Activated naive CD4-positive, alpha-beta T cell treated with anti-CD3 and anti-CD28 coated beads for 36 hours (primary cell): ENCODE data around the gene STMN3. TPM values are rescaled to one million over a fixed set of nuclear protein-coding genes. Genes with fewer than 3 reads are reported as not detected.
A peak's percentile ranks its signal among the peaks of the same experiment; 100 is the strongest.
"Not testable (repeated sequence)": the region's sequence is repeated elsewhere in the genome, so short reads cannot be mapped to it uniquely, and the experiment has no call there.

Source experiments
- CTCF ChIA-PET: fragments of 350-600 bp; sonication (Branson Sonifier 250); formaldehyde crosslinking; loops from one replicate; lab custom pipeline; 2021; ENCODE audit warnings: antibody characterized with exemption; lab: Charles Lee
- DNase-seq: peaks from one replicate; pipeline ENCODE4 v3.0.0-alpha.2; 2020
- H3K27ac Mint-ChIP-seq: one replicate; pipeline ENCODE4 v1.8.0; 2021; ENCODE audit warnings: mild to moderate bottlenecking, mixed read lengths
- H3K27me3 Mint-ChIP-seq: one replicate; pipeline ENCODE4 v1.8.0; 2021; ENCODE audit warnings: low read depth, mixed read lengths
- H3K36me3 Mint-ChIP-seq: one replicate; pipeline ENCODE4 v1.8.0; 2021; ENCODE audit warnings: low read depth, mixed read lengths
- H3K4me1 Mint-ChIP-seq: one replicate; pipeline ENCODE4 v1.8.0; 2021; ENCODE audit warnings: low read depth, mixed read lengths
- H3K4me3 Mint-ChIP-seq: one replicate; pipeline ENCODE4 v1.8.0; 2021; ENCODE audit warnings: mild to moderate bottlenecking, moderate library complexity, mixed read lengths
- H3K9me3 Mint-ChIP-seq: one replicate; pipeline ENCODE4 v1.8.0; 2021; ENCODE audit warnings: mixed read lengths
- intact Hi-C: fragments of 100-400 bp; cut with micrococcal nuclease; formaldehyde crosslinking; loops from one replicate; pipeline ENCODE4 v1.15.1; 2023
- total RNA-seq, 2 experiments: library from RNA; stranded (reverse); gene quantifications; one replicate each; pipeline ENCODE4 v1.2.3, GENCODE V29; 2021

STMN3 gene
- total RNA-seq, 2 experiments from 2014 or later: 6.7 to 7.3 TPM

DNA sequence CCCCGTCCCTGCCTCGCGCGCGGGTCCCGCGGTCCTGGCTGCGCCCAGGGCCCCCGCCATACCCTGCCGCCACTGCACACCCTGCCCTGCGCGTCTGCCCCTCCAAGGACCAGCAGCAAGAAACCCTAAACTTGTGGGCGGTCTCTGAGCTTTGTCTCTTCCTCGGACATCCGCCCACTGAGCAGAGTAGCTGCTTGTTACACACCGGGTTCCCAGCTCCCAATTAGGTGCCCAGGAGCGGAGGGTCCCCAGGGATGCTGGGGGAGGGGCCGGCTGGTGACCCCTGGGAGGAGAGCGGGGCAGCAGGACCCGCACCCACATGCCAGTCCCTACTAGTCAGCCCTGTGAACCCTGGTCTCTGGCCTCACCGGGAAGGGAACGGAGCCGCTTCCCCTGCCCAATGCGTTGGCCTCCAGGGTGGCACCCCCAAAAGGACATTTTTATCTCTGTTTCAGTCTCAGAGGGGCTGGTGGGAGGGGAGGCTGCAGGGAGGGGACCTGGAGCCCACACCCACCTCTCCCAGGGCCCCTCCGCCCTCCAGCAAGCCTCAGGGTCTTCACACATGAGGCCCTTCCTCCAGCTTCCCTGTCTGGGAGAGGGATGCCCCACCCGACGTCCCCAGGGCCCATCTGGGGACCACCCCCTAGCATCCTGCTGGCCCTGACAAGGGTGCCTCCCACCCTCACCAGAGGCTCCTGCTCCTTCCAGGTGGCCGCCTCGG lies 10.5 kb downstream of the STMN3 start:
- no peak for DNase-seq
- intact Hi-C loops: loop anchor here (1.0 kb wide), 1 partner anchor 104 kb away; no protein-coding TSS in a partner anchor
- H3K27ac Mint-ChIP-seq: peak overlapping the region; percentile 54

DNA sequence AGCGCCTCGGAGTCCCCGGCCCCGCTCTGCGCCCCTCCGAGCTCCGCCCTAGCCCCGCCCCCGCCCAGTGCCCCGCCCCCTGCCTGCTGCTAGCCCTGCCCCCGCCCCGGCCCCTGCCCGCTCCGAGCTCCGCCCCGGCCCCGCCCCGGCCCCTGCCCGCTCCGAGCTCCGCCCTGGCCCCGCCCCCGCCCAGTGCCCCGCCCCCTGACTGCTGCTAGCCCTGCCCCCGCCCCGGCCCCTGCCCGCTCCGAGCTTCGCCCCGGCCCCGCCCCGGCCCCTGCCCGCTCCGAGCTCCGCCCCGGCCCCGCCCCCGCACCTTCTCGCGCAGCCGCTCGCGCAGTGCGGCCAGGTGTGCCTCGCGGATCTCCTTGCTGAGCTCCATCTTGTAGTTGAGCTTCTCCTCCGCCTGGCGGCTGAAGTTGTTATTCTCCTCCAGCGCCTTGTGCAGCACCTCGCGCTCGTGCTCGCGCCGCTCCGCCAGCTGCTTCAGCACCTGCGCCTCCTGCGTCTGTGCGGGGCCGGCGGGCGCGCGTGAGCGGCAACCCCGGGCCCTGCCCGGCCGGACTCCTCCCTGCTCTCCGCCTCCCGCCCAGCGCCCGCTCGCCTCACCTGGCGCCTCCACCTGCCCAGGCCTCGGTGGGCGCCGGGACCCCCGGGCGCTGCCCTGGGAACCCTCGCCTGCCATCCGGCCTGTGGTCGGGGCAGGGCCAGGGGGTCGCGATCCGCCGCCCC lies 11.3 kb downstream of the STMN3 start:
- H3K4me3 Mint-ChIP-seq: peak overlapping the region; percentile 72
- H3K27ac Mint-ChIP-seq: no peak overlapping the region
- intact Hi-C loops: loop anchor here (1.0 kb wide), 1 partner anchor 104 kb away; no protein-coding TSS in a partner anchor
- peaks cover 2% of the 10 kb centered on the region for H3K36me3 Mint-ChIP-seq
- peaks cover 33% of the 10 kb centered on the region for H3K4me1 Mint-ChIP-seq
- no peaks in the 10 kb centered on the region for H3K27me3 Mint-ChIP-seq
- H3K9me3 Mint-ChIP-seq: no peaks in the 10 kb centered on the region
- CTCF ChIA-PET: interaction anchor here (0.7 to 1.7 kb wide), 8 partner anchors 11 to 338 kb away, joined by 3 to 10 read pairs (median 4); partner anchors contain the start of genes LIME1, PTK6, RTEL1 and SAMD10
- peak; percentile 95 for DNase-seq

More for the DNA sequence above, 10.5 kb downstream of the STMN3 start:
- peaks cover 2% of the 10 kb centered on the region for H3K36me3 Mint-ChIP-seq
- H3K4me1 Mint-ChIP-seq: peaks cover 26% of the 10 kb centered on the region
- peak overlapping the region; percentile 76 for H3K4me3 Mint-ChIP-seq
- no peaks in the 10 kb centered on the region for H3K27me3 Mint-ChIP-seq
- CTCF ChIA-PET: interaction anchor here (0.8 to 1.7 kb wide), 5 partner anchors 12 to 337 kb away, joined by 3 to 10 read pairs (median 4); partner anchors contain the start of genes PTK6, RTEL1 and SAMD10
- H3K9me3 Mint-ChIP-seq: no peaks in the 10 kb centered on the region

DNA sequence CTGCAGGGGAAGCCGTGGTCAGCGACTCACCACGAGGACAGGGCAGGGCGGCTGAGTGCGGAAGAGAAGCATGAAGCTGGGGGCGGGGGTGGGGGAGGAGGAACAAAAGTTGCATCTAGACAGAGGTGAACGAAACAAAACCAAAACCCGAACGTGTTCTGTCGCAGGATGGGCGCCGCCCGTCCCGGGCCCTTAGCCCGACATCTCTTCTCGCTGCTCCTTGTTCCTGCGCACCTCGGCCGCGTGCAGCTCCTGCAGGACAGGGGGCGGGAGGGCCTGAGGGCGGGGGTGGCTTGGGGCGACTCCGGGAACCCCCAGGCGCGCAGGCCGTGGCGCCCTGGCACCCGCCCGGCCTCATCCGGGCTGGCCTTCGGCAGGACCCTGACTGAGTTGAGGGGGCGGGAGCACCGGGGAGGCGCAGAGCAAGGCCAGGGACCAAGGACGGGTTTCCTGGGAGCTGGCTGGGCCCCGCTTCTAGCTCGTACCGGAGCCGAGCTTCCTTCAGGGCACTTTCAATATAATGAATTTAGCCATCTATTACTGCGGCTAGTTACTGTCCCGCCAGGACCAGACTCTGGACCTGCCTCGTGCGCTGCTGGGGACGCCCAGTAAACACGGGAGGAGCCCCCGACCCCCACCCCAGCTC lies 12.0 kb downstream of the STMN3 start:
- Mint-ChIP-seq H3K27me3 (no peaks in the 10 kb centered on the region), H3K4me1 (peaks cover 36% of the 10 kb centered on the region), H3K9me3 (no peaks in the 10 kb centered on the region), H3K4me3 (peak overlapping the region; percentile 72), H3K36me3 (peaks cover 2% of the 10 kb centered on the region), H3K27ac (peak overlapping the region; percentile 65)
- intact Hi-C loops: no loop called here
- DNase-seq: peak; percentile 58
- CTCF ChIA-PET: interaction anchor here (0.7 to 1.7 kb wide), 7 partner anchors 12 to 338 kb away, joined by 3 to 10 read pairs (median 4); partner anchors contain the start of genes LIME1, PTK6, RTEL1 and SAMD10

DNA sequence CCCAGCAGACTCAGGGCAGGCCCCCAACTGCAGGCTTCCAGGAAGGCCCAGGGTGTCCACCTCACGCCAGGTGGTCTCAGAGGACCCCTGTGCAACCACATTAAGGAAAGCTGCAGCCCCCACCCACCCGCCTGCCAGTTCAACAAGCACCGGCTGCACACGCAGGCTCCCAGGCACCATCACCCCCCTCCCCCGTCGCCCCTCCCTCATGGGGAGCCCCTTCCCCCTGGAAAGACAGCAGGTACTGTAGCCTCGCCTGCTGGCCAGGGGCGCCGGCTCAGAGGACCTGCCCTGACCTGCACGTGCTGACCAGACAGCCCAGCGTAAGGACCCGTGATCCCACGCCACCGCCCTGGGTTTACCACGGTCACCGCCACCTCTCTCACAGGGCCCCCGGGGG lies 12.5 kb downstream of the STMN3 start:
- H3K36me3 Mint-ChIP-seq, H3K9me3 Mint-ChIP-seq, CTCF ChIA-PET, intact Hi-C loops, H3K27me3 Mint-ChIP-seq: not testable (repeated sequence)
- Mint-ChIP-seq H3K27ac (peak overlapping the region; percentile 46), H3K4me3 (peak overlapping the region; percentile 73), H3K4me1 (peaks cover 38% of the 10 kb centered on the region)
- DNase-seq: peak; percentile 36

DNA sequence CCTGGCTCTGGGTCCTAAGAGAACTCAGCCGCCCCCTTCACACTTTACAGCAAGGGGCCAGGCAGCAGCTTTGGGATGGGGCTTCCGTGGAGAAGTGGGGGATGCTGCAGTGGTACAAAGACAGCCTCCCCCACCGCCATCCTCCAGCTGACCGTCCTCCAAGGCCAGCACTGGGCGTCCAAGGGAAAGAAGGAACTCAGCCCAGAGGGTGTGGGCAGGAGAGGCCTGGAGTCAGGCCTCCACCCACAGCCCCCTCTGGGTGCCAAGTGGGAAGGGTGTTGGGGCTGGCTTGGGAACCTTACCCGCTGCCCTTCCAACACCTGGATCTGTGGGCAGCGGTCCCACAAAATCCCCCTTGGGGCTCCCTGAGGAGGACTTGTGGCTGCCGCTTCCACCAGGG lies 13.1 kb downstream of the STMN3 start:
- intact Hi-C loops: no loop called here
- peak overlapping the region; percentile 88 for H3K4me3 Mint-ChIP-seq

DNA sequence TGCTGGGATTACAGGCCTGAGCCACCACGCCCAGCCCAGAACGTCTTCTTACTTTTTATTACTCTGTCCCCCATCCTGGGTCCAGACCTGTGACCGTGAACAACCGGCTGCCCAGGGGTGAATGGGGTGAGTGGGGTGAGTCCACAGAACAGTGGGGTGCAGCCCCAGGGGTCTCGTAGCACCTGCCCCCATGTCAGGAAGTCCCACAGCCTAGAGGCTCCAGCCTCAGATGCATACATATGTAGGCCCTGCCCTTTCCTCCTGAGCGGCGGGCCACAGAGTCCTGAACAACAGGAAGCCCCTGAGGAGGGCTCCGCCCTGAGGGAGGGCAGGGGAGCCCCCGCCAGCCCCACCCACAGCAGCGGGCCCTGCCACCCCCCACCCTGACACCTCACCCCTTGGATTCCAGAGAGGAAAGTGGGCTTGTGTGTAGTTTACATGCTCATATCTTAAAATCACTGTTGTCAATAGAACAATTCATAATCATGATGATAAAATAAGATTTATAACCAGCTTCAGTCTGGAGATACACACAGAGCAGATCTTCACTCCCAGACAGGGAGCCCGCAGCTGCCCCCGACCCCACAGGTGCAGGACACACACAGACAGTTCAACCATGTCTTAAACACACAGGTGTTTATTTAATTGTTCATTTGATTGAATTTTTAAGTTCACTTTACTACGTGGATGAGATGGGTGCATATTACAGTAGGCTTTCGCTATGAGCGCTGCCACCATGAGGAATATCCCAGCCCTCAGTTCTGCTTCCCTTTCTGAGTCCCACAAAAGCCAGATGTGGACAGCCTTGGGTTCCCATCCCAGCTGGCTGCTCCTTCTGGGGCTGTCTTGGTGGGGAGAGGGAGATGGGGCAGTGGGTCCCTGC lies 13.9 kb downstream of the STMN3 start:
- peak overlapping the region; percentile 88 for H3K4me3 Mint-ChIP-seq
- H3K36me3 Mint-ChIP-seq: peaks cover 2% of the 10 kb centered on the region
- no peaks in the 10 kb centered on the region for H3K27me3 Mint-ChIP-seq
- CTCF ChIA-PET: no interaction called here
- peaks cover 50% of the 10 kb centered on the region for H3K4me1 Mint-ChIP-seq
- no peaks in the 10 kb centered on the region for H3K9me3 Mint-ChIP-seq
- peak; percentile 81 for DNase-seq
- intact Hi-C loops: loop anchor here (1.0 to 5.0 kb wide), 4 partner anchors 11 to 258 kb away; partner anchors contain the start of gene DNAJC5
- H3K27ac Mint-ChIP-seq: peak overlapping the region; percentile 99

More for the DNA sequence above, 13.1 kb downstream of the STMN3 start:
- H3K9me3 Mint-ChIP-seq: no peaks in the 10 kb centered on the region
- H3K27ac Mint-ChIP-seq: peak overlapping the region; percentile 99
- CTCF ChIA-PET: no interaction called here
- H3K36me3 Mint-ChIP-seq: peaks cover 2% of the 10 kb centered on the region
- peak; percentile 16 for DNase-seq
- H3K27me3 Mint-ChIP-seq: no peaks in the 10 kb centered on the region
- peaks cover 44% of the 10 kb centered on the region for H3K4me1 Mint-ChIP-seq

DNA sequence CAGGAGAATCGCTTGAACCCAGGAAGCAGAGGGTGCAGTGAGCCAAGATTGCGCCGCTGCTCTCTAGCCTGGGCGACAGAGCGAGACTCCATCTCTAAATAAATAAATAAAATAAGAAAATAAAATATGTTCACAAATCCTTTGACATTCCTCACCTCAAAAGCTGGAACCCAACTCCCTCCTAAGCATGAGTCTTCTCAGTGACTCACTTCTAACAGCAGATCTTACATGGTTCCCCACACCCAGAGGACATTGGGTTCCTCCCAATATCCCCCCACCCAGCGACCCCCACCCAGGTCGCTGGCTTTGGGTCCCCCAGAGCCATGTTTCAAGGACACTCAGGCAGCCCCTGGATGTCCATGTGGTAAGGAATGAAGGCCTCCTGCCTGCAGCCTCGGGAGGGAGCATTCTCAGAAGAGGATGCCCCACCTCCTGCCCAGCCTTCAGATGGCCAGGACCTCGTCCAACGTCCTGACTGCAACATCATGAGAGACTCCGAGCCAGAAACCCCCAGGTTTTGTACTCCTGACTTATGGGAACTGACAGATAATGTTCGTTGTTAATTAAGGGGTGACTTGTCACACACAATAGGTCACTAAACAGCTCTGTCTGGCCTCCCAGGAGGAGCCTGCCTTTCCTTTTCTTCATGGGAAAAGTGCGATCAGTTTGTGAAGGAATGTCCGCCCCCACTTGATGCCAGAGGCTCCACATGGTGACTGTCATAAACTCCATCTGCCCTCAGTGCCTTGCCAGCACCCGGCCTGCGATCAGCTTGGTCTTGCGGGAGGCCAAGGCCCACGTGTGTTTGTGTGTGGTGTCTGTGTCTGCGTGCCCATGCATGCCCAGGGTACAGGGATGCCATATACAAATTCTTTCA lies 16.2 kb downstream of the STMN3 start:
- peak; percentile 38 for DNase-seq
- H3K36me3 Mint-ChIP-seq: peaks cover 2% of the 10 kb centered on the region
- CTCF ChIA-PET: interaction anchor here (0.6 to 0.7 kb wide), 2 partner anchors 14 to 399 kb away, joined by 3 to 4 read pairs; partner anchors contain the start of gene C20orf204
- peaks cover 57% of the 10 kb centered on the region for H3K4me1 Mint-ChIP-seq
- H3K27ac Mint-ChIP-seq: peak overlapping the region; percentile 70
- H3K9me3 Mint-ChIP-seq: no peaks in the 10 kb centered on the region
- intact Hi-C loops: loop anchor here (5.0 kb wide), 2 partner anchors 195 to 260 kb away; partner anchors contain the start of gene DNAJC5
- no peak overlapping the region for H3K4me3 Mint-ChIP-seq
- no peaks in the 10 kb centered on the region for H3K27me3 Mint-ChIP-seq

DNA sequence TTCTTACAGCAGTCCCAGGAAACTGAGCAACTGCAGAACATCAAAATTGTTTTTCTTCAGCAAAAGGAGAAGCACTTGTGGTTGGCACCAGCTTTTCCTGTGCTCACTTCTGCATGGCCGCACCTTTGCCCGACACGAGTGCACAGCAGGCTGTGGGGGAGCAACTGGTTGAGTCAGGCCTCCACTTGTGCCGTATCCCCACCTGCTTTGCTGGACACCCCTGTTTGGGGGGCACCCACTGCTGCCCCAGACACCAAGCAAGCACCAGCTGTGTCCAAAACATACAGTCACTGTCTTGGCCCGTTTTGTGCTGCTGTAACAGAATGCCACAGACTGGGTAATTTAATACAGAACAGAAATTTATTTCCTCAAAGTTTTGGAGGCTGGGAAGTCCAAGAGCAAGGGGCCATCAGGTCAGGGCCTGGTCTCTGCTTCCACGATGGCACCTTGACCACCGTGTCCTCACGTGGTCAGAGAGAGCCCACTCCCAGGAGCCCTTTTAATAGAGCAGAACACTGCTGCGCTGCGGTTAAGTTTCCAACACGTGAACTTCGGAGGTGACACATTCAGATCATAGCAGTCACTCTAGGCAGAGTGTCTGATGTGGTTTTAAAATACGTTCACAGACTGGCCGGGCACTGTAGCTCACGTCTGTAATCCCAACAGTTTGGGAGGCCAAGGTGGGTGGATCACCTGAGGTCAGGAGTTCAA lies 17.6 kb downstream of the STMN3 start:
- intact Hi-C loops: loop anchor here (1.0 to 5.0 kb wide), 3 partner anchors 8 to 262 kb away; partner anchors contain the start of genes DNAJC5 and GMEB2
- peak; percentile 93 for DNase-seq
- Mint-ChIP-seq H3K27ac (peak overlapping the region; percentile 86), H3K9me3 (no peaks in the 10 kb centered on the region), H3K4me1 (peaks cover 68% of the 10 kb centered on the region), H3K4me3 (peak overlapping the region; percentile 34), H3K27me3 (no peaks in the 10 kb centered on the region), H3K36me3 (peaks cover 3% of the 10 kb centered on the region)
- CTCF ChIA-PET: interaction anchor here (0.6 kb wide), 1 partner anchor 152 kb away, joined by 4 read pairs; no protein-coding TSS in a partner anchor

DNA sequence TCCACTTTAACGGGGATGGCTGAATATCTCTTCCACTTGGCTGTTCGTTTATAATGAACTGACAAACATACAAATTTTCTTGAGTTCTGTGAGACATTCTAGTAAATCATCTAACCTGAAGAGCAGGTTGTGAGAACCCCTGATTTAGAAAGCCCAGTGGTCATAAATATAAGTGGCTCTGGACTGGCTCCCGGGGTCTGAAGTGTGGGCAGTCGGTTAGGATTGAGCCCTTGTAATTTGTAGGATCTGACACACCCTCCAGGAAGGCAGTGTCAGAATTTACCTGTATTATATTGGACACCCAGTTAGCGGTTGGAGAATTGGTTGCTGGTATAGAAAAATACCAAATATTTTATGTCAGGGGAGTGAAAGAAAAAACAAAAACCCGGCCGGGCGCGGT lies 19.5 kb downstream of the STMN3 start:
- Mint-ChIP-seq H3K36me3 (peaks cover 6% of the 10 kb centered on the region), H3K27ac (no peak overlapping the region), H3K4me3 (no peak overlapping the region), H3K4me1 (peaks cover 69% of the 10 kb centered on the region), H3K9me3 (no peaks in the 10 kb centered on the region), H3K27me3 (no peaks in the 10 kb centered on the region)
- CTCF ChIA-PET: no interaction called here
- intact Hi-C loops: no loop called here
- DNase-seq: no peak

DNA sequence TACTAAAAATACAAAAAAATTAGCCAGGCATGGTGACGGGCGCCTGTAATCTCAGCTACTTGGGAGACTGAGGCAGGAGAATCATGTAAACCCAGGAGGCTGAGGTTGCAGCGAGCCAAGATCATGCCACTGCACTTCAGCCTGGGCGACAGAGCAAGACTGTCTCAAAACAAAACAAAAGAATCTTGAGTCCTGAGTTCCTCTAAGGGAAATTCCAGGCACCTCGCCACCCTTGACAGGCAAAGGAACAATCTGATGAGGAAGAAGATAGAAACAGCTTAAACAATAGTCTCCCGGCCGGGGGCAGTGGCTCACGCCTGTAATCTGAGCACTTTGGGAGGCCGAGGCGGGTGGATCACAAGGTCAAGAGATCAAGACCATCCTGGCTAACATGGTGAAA lies 21.8 kb downstream of the STMN3 start:
- Mint-ChIP-seq H3K36me3 (peaks cover 13% of the 10 kb centered on the region), H3K4me1 (peaks cover 57% of the 10 kb centered on the region), H3K27ac (peak overlapping the region; percentile 11)
- CTCF ChIA-PET: interaction anchor here (1.0 kb wide), 1 partner anchor 11 kb away, joined by 3 read pairs; no protein-coding TSS in a partner anchor
- H3K4me3 Mint-ChIP-seq, H3K27me3 Mint-ChIP-seq, H3K9me3 Mint-ChIP-seq, intact Hi-C loops, DNase-seq: not testable (repeated sequence)
